GM12878 (cell line): Measurements from ENCODE around the gene PIK3R5. TPM values are rescaled to one million over a fixed set of nuclear protein-coding genes. Genes with fewer than 3 reads are reported as not detected.

Source experiments
- ATAC-seq: fragments of 200-7000 bp; cut with Tn5 transposase; 3 replicates; pipeline ENCODE4 v1.9.1; 2020; ENCODE audit warnings: mild to moderate bottlenecking, moderate library complexity
- BruUV-seq: library from RNA; stranded (reverse); fragments of 400-500 nt; replicated peaks from 2 replicates; lab custom pipeline; 2021; lab: Mats Ljungman, UMichigan
- CTCF ChIA-PET: fragments of 300-600 bp; sonication (Branson Sonifier 250); formaldehyde crosslinking; extraction: SDS; loops from one replicate; lab custom pipeline; 2021; ENCODE audit warnings: inconsistent platforms; lab: Yijun Ruan, JAX
- POLR2A ChIA-PET: fragments of 350-600 bp; formaldehyde crosslinking; extraction: SDS; loops from one replicate; lab custom pipeline; 2021; ENCODE audit warnings: inconsistent platforms; lab: Charles Lee
- RAD21 ChIA-PET: fragments of 300-600 bp; sonication (Branson Sonifier 250); formaldehyde crosslinking; loops from one replicate; lab custom pipeline; 2023; ENCODE audit warnings: antibody characterized with exemption; ENCODE audit not compliant: unreplicated experiment; lab: Charles Lee
- SMC1A ChIA-PET: fragments of 300-600 bp; sonication (Branson Sonifier 250); formaldehyde crosslinking; loops from one replicate; lab custom pipeline; 2023; ENCODE audit not compliant: unreplicated experiment, uncharacterized antibody; lab: Charles Lee
- DNase-seq: peaks from one replicate; pipeline ENCODE4 v3.0.0-alpha.2; 2011; ENCODE audit warnings: low read depth, low spot score
- FAIRE-seq: peaks from 3 replicates; lab custom pipeline; 2011; peaks lifted over from hg19 to GRCh38; lab: Jason Lieb, UNC
- H2AFZ ChIP-seq: 2 replicates; pipeline ENCODE4 v1.6.0; 2011; ENCODE audit warnings: low read depth, low read length, control low read depth; ENCODE audit not compliant: control insufficient read depth
- H3K27ac ChIP-seq: 2 replicates; pipeline ENCODE4 v1.5.1; 2011; ENCODE audit warnings: control low read depth; ENCODE audit not compliant: control insufficient read depth, insufficient read depth
- H3K27me3 ChIP-seq, 2 experiments: replicated peaks in 1 of 2; 2 replicates each; pipeline versions ENCODE4 v1.6.0 to v1.6.1; 2011; ENCODE audit warnings: low read length in 1 of 2; ENCODE audit not compliant: control insufficient read depth in 2 of 2, insufficient read depth in 2 of 2
- H3K36me3 ChIP-seq, 2 experiments: 2 replicates each; pipeline ENCODE4 v1.5.1; 2011; ENCODE audit warnings: low read length in 1 of 2; ENCODE audit not compliant: control insufficient read depth in 2 of 2, insufficient read depth in 2 of 2
- H3K4me1 ChIP-seq: 2 replicates; pipeline ENCODE4 v1.6.1; 2011; ENCODE audit warnings: mild to moderate bottlenecking, low read length, moderate library complexity, mixed read lengths; ENCODE audit not compliant: control insufficient read depth, insufficient read depth
- H3K4me2 ChIP-seq: 2 replicates; pipeline ENCODE4 v1.6.0; 2011; ENCODE audit warnings: control low read depth; ENCODE audit not compliant: control insufficient read depth, insufficient read depth
- H3K4me3 ChIP-seq: fragments of 200-600 bp; sonication (generic); 2 replicates; pipeline ENCODE4 v1.5.1; 2016
- H3K79me2 ChIP-seq: 2 replicates; pipeline ENCODE4 v1.6.0; 2011; ENCODE audit warnings: low read length; ENCODE audit not compliant: control insufficient read depth, insufficient read depth
- H3K9ac ChIP-seq: 2 replicates; pipeline ENCODE4 v1.8.0; 2011; ENCODE audit warnings: low read length, control low read depth, mixed read lengths; ENCODE audit not compliant: control insufficient read depth, insufficient read depth
- H3K9me3 ChIP-seq: replicated peaks from 3 replicates; pipeline ENCODE4 v1.5.1; 2011; ENCODE audit warnings: mild to moderate bottlenecking, low read length; ENCODE audit not compliant: control insufficient read depth, insufficient read depth
- H4K20me1 ChIP-seq: 2 replicates; pipeline ENCODE4 v1.6.0; 2011; ENCODE audit not compliant: control insufficient read depth, insufficient read depth
- CHD1 ChIP-seq: IDR thresholded peaks from 2 replicates; pipeline ENCODE4 v1.6.1; 2012; ENCODE audit warnings: low read depth, low read length, improper control_type of control experiment
- EP300 ChIP-seq, 2 experiments: fragments of 150-350 bp in 1 of 2; IDR thresholded peaks; 2 replicates each; pipeline ENCODE4 v1.6.1; 2011 to 2012; ENCODE audit warnings: low read depth in 2 of 2, low read length in 2 of 2, borderline replicate concordance in 1 of 2, improper control_type of control experiment in 1 of 2, inconsistent platforms in 1 of 2; ENCODE audit not compliant: control insufficient read depth in 1 of 2
- JUND ChIP-seq: IDR thresholded peaks from 2 replicates; pipeline ENCODE4 v1.6.1; 2012; ENCODE audit warnings: low read depth, mild to moderate bottlenecking, low read length, improper control_type of control experiment, moderate library complexity
- NFYB ChIP-seq: IDR thresholded peaks from 2 replicates; pipeline ENCODE4 v1.6.1; 2011; ENCODE audit warnings: low read depth, mild to moderate bottlenecking, low read length, improper control_type of control experiment, moderate library complexity; ENCODE audit not compliant: insufficient read depth
- PKNOX1 ChIP-seq: fragments of 450-650 bp; IDR thresholded peaks from 2 replicates; pipeline ENCODE4 v1.6.1; 2016; ENCODE audit warnings: mild to moderate bottlenecking
- WGBS: methylation state at CpG from one replicate; pipeline ENCODE4 v1.1.6; 2016; ENCODE audit warnings: low lambda C conversion rate; ENCODE audit not compliant: insufficient replicate concordance, insufficient coverage; ENCODE audit errors: missing lambda C conversion rate; 5-methylcytosine and 5-hydroxymethylcytosine counted together
- in situ Hi-C: fragments of 300-500 bp; cut with MboI; formaldehyde crosslinking; loops from 9 replicates; pipeline ENCODE4 v1.14.3; 2018; ENCODE audit warnings: mixed read lengths
- intact Hi-C: fragments of 100-400 bp; cut with micrococcal nuclease; formaldehyde crosslinking; loops from one replicate; pipeline ENCODE4 v1.14.2; 2022; ENCODE audit not compliant: unreplicated experiment
- polyA plus RNA-seq, 11 experiments: library from polyadenylated mRNA; depleted of rRNA in 4 of 11; unstranded in 6 of 11; stranded (reverse) in 5 of 11; fragments of >200 nt; fragmentation: Nextera tagmentation in 4 of 11; fragmentation: Illumina TruSeq in 1 of 11; extraction: Ambion mirVana in 4 of 11; extraction: Trizol in 1 of 11; gene quantifications; 1 replicate in 1 of 11; 2 replicates in 10 of 11; pipeline versions ENCODE4 v1.2.1 to v1.2.3, GENCODE V29; 2011 to 2016; ENCODE audit warnings: inconsistent platforms in 2 of 11, missing spikeins in 2 of 11, low read depth in 1 of 11
- total RNA-seq, 4 experiments: library from RNA; depleted of rRNA in 3 of 4; stranded (reverse); fragments of >200 nt in 3 of 4; fragmentation: Illumina TruSeq in 1 of 4; extraction: Trizol in 1 of 4; gene quantifications; 2 replicates each; pipeline versions ENCODE4 v1.2.1 to v1.2.3, GENCODE V29; 2013 to 2021

The PIK3R5 gene
- total and polyA plus RNA-seq, 10 of the 15 experiments (the other 5 are each of a cell fraction or from before 2014, with no cell fraction given): 9.5 to 50.8 (median 35.5) TPM

- TF ChIP-seq PKNOX1 (no peak), NFYB (no peak), JUND (no peak), CHD1 (no peak), EP300 (IDR thresholded peaks at IDR 0.05; ENCODE audit: borderline replicate concordance in 1 of 2, control insufficient read depth in 1 of 2, low read depth in 2 of 2, low read length in 2 of 2) (no peak)
- TF ChIP-seq, all 136 proteins: peak for 0
- no peak overlapping the region for H2AFZ ChIP-seq
Observed at GRCh38 chr17:8922928-8923327, 42.6 kb downstream of the PIK3R5 start.

More at GRCh38 chr17:8922928-8923327, 42.6 kb downstream of the PIK3R5 start:
- H3K9ac ChIP-seq: no peak overlapping the region
- no peaks in the 10 kb centered on the region for H4K20me1 ChIP-seq
- in situ Hi-C loops: no loop called here
- H3K27me3 ChIP-seq: no peaks in the 10 kb centered on the region
- H3K79me2 ChIP-seq: peaks cover 52% of the 10 kb centered on the region
- ChIA-PET RAD21 (interaction anchor here (0.7 to 3.4 kb wide), 9 partner anchors 18 to 75 kb away, joined by 3 to 11 read pairs (median 5); partner anchors contain the start of gene PIK3R5), POLR2A (interaction anchor here (1.0 to 5.1 kb wide), 9 partner anchors 11 to 43 kb away, joined by 3 to 22 read pairs (median 7); partner anchors contain the start of gene PIK3R5), SMC1A (interaction anchor here (1.0 to 7.3 kb wide), 13 partner anchors 11 to 74 kb away, joined by 3 to 63 read pairs (median 5); no protein-coding TSS in a partner anchor), CTCF (interaction anchor here (0.6 to 2.4 kb wide), 8 partner anchors 15 to 832 kb away, joined by 3 to 9 read pairs (median 5); no protein-coding TSS in a partner anchor)
- H3K9me3 ChIP-seq: peaks cover 39% of the 10 kb centered on the region
- WGBS: 94% methylated on average over 4 of the region's 4 CpGs
- peaks cover 4 to 8% of the 10 kb centered on the region in 2 experiments; a peak in 3 of 4 replicates for H3K36me3 ChIP-seq
- DNase-seq (no peak), FAIRE-seq (no peak), ATAC-seq (no peak)
- intact Hi-C loops: loop anchor here (5.0 kb wide), 2 partner anchors 34 to 59 kb away; no protein-coding TSS in a partner anchor
- BruUV-seq: no TSS peak
- no peak overlapping the region for H3K4me2 ChIP-seq
- H3K4me3 ChIP-seq: no peak overlapping the region
- H3K4me1 ChIP-seq: peaks cover 50% of the 10 kb centered on the region
- peak overlapping the region; percentile 4; the same call in 1 of the 2 replicates for H3K27ac ChIP-seq
